ENCODE results near the gene SETX.

SETX gene

GRCh38 chr9:132233138-132233537 lies 121.6 kb downstream of the SETX start:
- TF ChIP-seq ZFHX2 (tag by site-specific recombination; conservative IDR thresholded peaks at IDR 0.05) (0 out of 2 replicates have a peak, but pooled peaks have one; percentile 26), EGR2 (tag by site-specific recombination; IDR thresholded peaks at IDR 0.05; ENCODE audit: low read depth) (0 out of 2 replicates have a peak, but pooled peaks have one; percentile 10), ZSCAN4 (tag by site-specific recombination; IDR thresholded peaks at IDR 0.05) (peak; percentile 86), ZNF48 (tag by site-specific recombination; IDR thresholded peaks at IDR 0.05) (no peak)
- ChIA-PET POLR2A (no interaction called here), CTCF (interaction anchor here (0.7 to 9.9 kb wide), 5 partner anchors 26 to 470 kb away, joined by 3 to 382 read pairs (median 5); partner anchors contain the start of gene NTNG2)
- Histone ChIP-seq H3K27ac (ENCODE audit: extremely low read depth, low read depth, low read length) (no peak overlapping the region), H3K9me3 (ENCODE audit: control insufficient read depth, insufficient read depth, low read depth, low read length) (no peaks in the 10 kb centered on the region), H3K4me1 (ENCODE audit: control insufficient read depth, insufficient read depth, low read length) (no peaks in the 10 kb centered on the region), H3K36me3 (ENCODE audit: control insufficient read depth in 2 of 2, insufficient read depth in 1 of 2, low read length in 2 of 2) (no peaks in the 10 kb centered on the region), H3K4me3 (ENCODE audit: low read depth, low read length) (no peak overlapping the region)

GRCh38 chr9:132232522-132232921 lies 122.3 kb downstream of the SETX start:
- Histone ChIP-seq H3K9me3 (ENCODE audit: control insufficient read depth, insufficient read depth, low read depth, low read length) (no peaks in the 10 kb centered on the region), H3K27ac (ENCODE audit: extremely low read depth, low read depth, low read length) (no peak overlapping the region), H3K4me1 (ENCODE audit: control insufficient read depth, insufficient read depth, low read length) (no peaks in the 10 kb centered on the region), H3K4me3 (ENCODE audit: low read depth, low read length) (no peak overlapping the region), H3K36me3 (ENCODE audit: control insufficient read depth in 2 of 2, insufficient read depth in 1 of 2, low read length in 2 of 2) (no peaks in the 10 kb centered on the region)
- ChIA-PET CTCF (interaction anchor here (9.8 to 9.9 kb wide), 2 partner anchors 65 to 469 kb away, joined by 148 to 382 read pairs; partner anchors contain the start of gene NTNG2), POLR2A (no interaction called here)
- TF ChIP-seq ZNF514 (tag by site-specific recombination; IDR thresholded peaks at IDR 0.05) (no peak), ZNF148 (tag by site-specific recombination; IDR thresholded peaks at IDR 0.05; ENCODE audit: borderline replicate concordance) (no peak), AEBP2 (tag by site-specific recombination; IDR thresholded peaks at IDR 0.05; ENCODE audit: borderline replicate concordance) (no peak), ZNF302 (tag by site-specific recombination; IDR thresholded peaks at IDR 0.05; ENCODE audit: low read depth) (no peak), ZNF114 (tag by site-specific recombination; IDR thresholded peaks at IDR 0.05) (no peak), ZNF530 (tag by site-specific recombination; IDR thresholded peaks at IDR 0.05; ENCODE audit: low read depth) (no peak), ZNF18 (tag by site-specific recombination; IDR thresholded peaks at IDR 0.05) (no peak), ZNF23 (tag by site-specific recombination; IDR thresholded peaks at IDR 0.05; ENCODE audit: borderline replicate concordance) (no peak)

GRCh38 chr9:132231019-132231701 lies 123.6 kb downstream of the SETX start:
- Histone ChIP-seq H3K27ac (ENCODE audit: extremely low read depth, low read depth, low read length) (no peak overlapping the region), H3K36me3 (ENCODE audit: control insufficient read depth in 2 of 2, insufficient read depth in 1 of 2, low read length in 2 of 2) (no peaks in the 10 kb centered on the region), H3K9me3 (ENCODE audit: control insufficient read depth, insufficient read depth, low read depth, low read length) (no peaks in the 10 kb centered on the region), H3K4me1 (ENCODE audit: control insufficient read depth, insufficient read depth, low read length) (no peaks in the 10 kb centered on the region), H3K4me3 (ENCODE audit: low read depth, low read length) (no peak overlapping the region)
- ChIA-PET CTCF (interaction anchor here (0.5 to 4.2 kb wide), 3 partner anchors 11 to 130 kb away, joined by 3 to 16 read pairs (median 3); no protein-coding TSS in a partner anchor), POLR2A (no interaction called here)
- TF ChIP-seq GLI4 (tag by site-specific recombination; IDR thresholded peaks at IDR 0.05) (no peak), OVOL3 (tag by site-specific recombination; IDR thresholded peaks at IDR 0.05) (no peak), ZFP69B (tag by site-specific recombination; IDR thresholded peaks at IDR 0.05) (no peak), ZNF837 (tag by site-specific recombination; IDR thresholded peaks at IDR 0.05) (no peak), ELK4 (IDR thresholded peaks at IDR 0.05; ENCODE audit: borderline replicate concordance, low read depth, low read length) (no peak)

All from HEK293 (cell line).